HepG2 (cell line): Measurements from ENCODE around the gene HNRNPF. TPM values are rescaled to one million over a fixed set of nuclear protein-coding genes. Genes with fewer than 3 reads are reported as not detected.

ENCODE experiments used
- ARNT2 ChIP-seq: sonication (generic); formaldehyde crosslinking; IDR thresholded peaks from 2 replicates; pipeline ENCODE4 v1.8.0; 2022; ENCODE audit warnings: mild to moderate bottlenecking, low read depth, missing genetic modification reagents, moderate library complexity
- BRD4 ChIP-seq: sonication (generic); formaldehyde crosslinking; IDR thresholded peaks from 2 replicates; pipeline ENCODE4 v1.4.0; 2020; ENCODE audit warnings: missing genetic modification reagents
- DMAP1 ChIP-seq: IDR thresholded peaks from 2 replicates; pipeline ENCODE4 v1.6.1; 2016
- FUBP1 ChIP-seq: sonication (generic); formaldehyde crosslinking; IDR thresholded peaks from 2 replicates; pipeline ENCODE4 v1.5.1; 2020; ENCODE audit warnings: missing genetic modification reagents, mild to moderate bottlenecking, borderline replicate concordance
- GTF3A ChIP-seq: sonication (generic); formaldehyde crosslinking; conservative IDR thresholded peaks from 2 replicates; pipeline ENCODE4 v1.4.0; 2020; ENCODE audit warnings: mild to moderate bottlenecking, missing genetic modification reagents
- HOXA3 ChIP-seq: sonication (generic); formaldehyde crosslinking; IDR thresholded peaks from 2 replicates; pipeline ENCODE4 v1.5.0; 2020; ENCODE audit warnings: missing genetic modification reagents
- KMT2B ChIP-seq: IDR thresholded peaks from 2 replicates; pipeline ENCODE4 v1.6.1; 2016; ENCODE audit warnings: missing genetic modification reagents, missing compliant biosample characterization
- MED1 ChIP-seq: sonication (generic); formaldehyde crosslinking; IDR thresholded peaks from 2 replicates; pipeline ENCODE4 v1.4.0; 2020; ENCODE audit warnings: missing genetic modification reagents
- MXI1 ChIP-seq: IDR thresholded peaks from 3 replicates; pipeline ENCODE4 v1.6.1; 2012; ENCODE audit warnings: low read depth, low read length, inconsistent platforms, borderline replicate concordance
- NR2C2 ChIP-seq: sonication (generic); formaldehyde crosslinking; IDR thresholded peaks from 2 replicates; pipeline ENCODE4 v1.4.0; 2020; ENCODE audit warnings: missing genetic modification reagents, mild to moderate bottlenecking, moderate library complexity, borderline replicate concordance
- NR2F1 ChIP-seq, 2 experiments: fragments of 450-650 bp in 1 of 2; formaldehyde crosslinking in 1 of 2; IDR thresholded peaks; 2 replicates each; pipeline versions ENCODE4 v1.5.0 to v1.6.1; 2016 to 2020; ENCODE audit warnings: mild to moderate bottlenecking in 1 of 2, missing compliant biosample characterization in 1 of 2, missing genetic modification reagents in 1 of 2, moderate library complexity in 1 of 2
- NR2F6 ChIP-seq, 2 experiments: IDR thresholded peaks; 2 replicates each; pipeline ENCODE4 v1.6.1; 2016; ENCODE audit warnings: antibody characterized with exemption in 1 of 2, mild to moderate bottlenecking in 1 of 2
- PHF20 ChIP-seq: sonication (generic); formaldehyde crosslinking; IDR thresholded peaks from 2 replicates; pipeline ENCODE4 v1.5.0; 2020; ENCODE audit warnings: mild to moderate bottlenecking, missing genetic modification reagents
- REXO4 ChIP-seq: sonication (generic); formaldehyde crosslinking; IDR thresholded peaks from 2 replicates; pipeline ENCODE4 v1.8.0; 2022; ENCODE audit warnings: missing genetic modification reagents, mild to moderate bottlenecking, borderline replicate concordance
- SP4 ChIP-seq: sonication (generic); formaldehyde crosslinking; IDR thresholded peaks from 2 replicates; pipeline ENCODE4 v1.8.1; 2023; ENCODE audit warnings: mild to moderate bottlenecking, missing genetic modification reagents
- SP5 ChIP-seq: IDR thresholded peaks from 2 replicates; pipeline ENCODE4 v1.6.1; 2016; ENCODE audit warnings: low read depth, borderline replicate concordance
- TGIF2 ChIP-seq: IDR thresholded peaks from 2 replicates; pipeline ENCODE4 v1.6.1; 2016; ENCODE audit warnings: control low read depth, missing compliant biosample characterization
- ZBTB2 ChIP-seq: sonication (generic); formaldehyde crosslinking; IDR thresholded peaks from 2 replicates; pipeline ENCODE4 v1.8.0; 2022; ENCODE audit warnings: low read depth, missing genetic modification reagents
- ZNF20 ChIP-seq: sonication (generic); formaldehyde crosslinking; IDR thresholded peaks from 2 replicates; pipeline ENCODE4 v1.4.0; 2020; ENCODE audit warnings: mild to moderate bottlenecking, moderate library complexity, missing genetic modification reagents
- ZNF598 ChIP-seq: sonication (generic); formaldehyde crosslinking; IDR thresholded peaks from 2 replicates; pipeline ENCODE4 v1.5.1; 2020; ENCODE audit warnings: mild to moderate bottlenecking, missing genetic modification reagents, borderline replicate concordance
- ZNF709 ChIP-seq: sonication (generic); formaldehyde crosslinking; IDR thresholded peaks from 2 replicates; pipeline ENCODE4 v1.5.0; 2020; ENCODE audit warnings: mild to moderate bottlenecking, missing genetic modification reagents
- ZNF773 ChIP-seq: sonication (generic); formaldehyde crosslinking; IDR thresholded peaks from 2 replicates; pipeline ENCODE4 v1.4.0; 2020; ENCODE audit warnings: missing genetic modification reagents, borderline replicate concordance
- polyA plus RNA-seq, 8 experiments: library from polyadenylated mRNA; depleted of rRNA in 3 of 8; stranded (reverse) in 7 of 8; unstranded in 1 of 8; fragments of >200 nt; fragmentation: Illumina TruSeq in 4 of 8; extraction: Trizol in 4 of 8; gene quantifications; 2 replicates each; pipeline versions ENCODE4 v1.2.1 to v1.2.3, GENCODE V29; 2011 to 2016; ENCODE audit warnings: low read depth in 4 of 8, missing spikeins in 1 of 8, mixed read lengths in 1 of 8; ENCODE audit not compliant: insufficient read depth in 1 of 8
- total RNA-seq, 5 experiments: library from RNA; depleted of rRNA; stranded (reverse); fragments of >200 nt; fragmentation: Illumina TruSeq; extraction: Trizol; gene quantifications; 2 replicates each; pipeline ENCODE4 v1.2.3, GENCODE V29; 2016; ENCODE audit warnings: low read depth in 1 of 5
- TF ChIP-seq, protein P1 (sequence below): sonication (generic); formaldehyde crosslinking; conservative IDR thresholded peaks from 2 replicates; pipeline ENCODE4 v1.4.0; 2020; ENCODE audit warnings: mild to moderate bottlenecking, missing genetic modification reagents, moderate library complexity

HNRNPF gene
- total and polyA plus RNA-seq, 2 of the 13 experiments (the other 11 are each of a cell fraction or from before 2014, with no cell fraction given), result 166 to 308 TPM

DNA sequence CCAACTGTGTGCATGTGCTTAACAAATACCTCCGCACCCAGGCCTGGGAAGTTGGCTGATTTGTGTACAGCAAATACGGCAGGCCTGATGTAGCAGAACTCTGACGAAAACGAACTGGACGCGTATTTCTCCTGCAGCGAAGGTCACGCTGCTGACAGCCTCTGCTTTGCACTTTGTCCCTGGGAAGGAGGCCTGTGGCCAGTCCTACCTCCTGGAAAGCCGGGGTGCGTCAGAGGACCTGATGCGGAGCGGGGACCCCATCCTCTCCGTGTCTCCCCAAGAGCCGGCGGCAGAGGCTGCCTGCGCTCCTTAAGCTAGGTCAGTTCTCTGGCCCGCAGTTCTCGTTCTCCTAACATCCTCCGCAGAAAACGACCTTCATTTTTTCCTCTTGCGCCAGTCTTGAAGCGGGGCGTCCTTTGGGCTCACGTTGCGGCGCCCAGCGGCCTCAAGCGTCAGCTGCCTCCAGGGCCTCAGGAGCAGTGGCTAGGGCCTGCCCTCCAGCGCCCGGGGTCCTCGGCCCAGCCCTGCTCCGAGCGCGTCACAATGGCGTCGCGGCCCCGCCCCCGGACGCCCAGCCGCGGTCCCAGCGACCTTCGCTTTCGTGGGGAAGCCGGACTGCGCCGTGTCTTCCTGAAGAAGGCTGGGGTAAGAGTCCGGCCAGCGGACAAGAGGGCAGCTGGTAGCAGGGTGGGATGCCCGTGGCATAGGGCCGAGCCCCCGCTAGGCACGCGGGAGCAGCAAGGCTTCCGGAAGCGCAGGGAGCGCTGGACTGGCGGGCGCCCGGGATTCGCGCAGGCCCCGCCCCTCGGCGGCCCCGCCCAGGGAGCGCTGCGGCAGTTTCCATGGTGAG, 27.5 kb upstream of the HNRNPF start, which contains the start of gene ZNF487 (continued):
- no peak; the same call in 1 of the 2 replicates for TF ChIP-seq ZBTB2 (CRISPR knock-in tag)
- TF ChIP-seq BRD4 (CRISPR knock-in tag), result peak; percentile 59
- peak; percentile 93 for TF ChIP-seq HOXA3 (CRISPR knock-in tag)
- peak; percentile 54; the same call in 1 of the 3 replicates for TF ChIP-seq MXI1
- TF ChIP-seq PHF20 (CRISPR knock-in tag), result peak; percentile 63
- TF ChIP-seq, protein P1, sequence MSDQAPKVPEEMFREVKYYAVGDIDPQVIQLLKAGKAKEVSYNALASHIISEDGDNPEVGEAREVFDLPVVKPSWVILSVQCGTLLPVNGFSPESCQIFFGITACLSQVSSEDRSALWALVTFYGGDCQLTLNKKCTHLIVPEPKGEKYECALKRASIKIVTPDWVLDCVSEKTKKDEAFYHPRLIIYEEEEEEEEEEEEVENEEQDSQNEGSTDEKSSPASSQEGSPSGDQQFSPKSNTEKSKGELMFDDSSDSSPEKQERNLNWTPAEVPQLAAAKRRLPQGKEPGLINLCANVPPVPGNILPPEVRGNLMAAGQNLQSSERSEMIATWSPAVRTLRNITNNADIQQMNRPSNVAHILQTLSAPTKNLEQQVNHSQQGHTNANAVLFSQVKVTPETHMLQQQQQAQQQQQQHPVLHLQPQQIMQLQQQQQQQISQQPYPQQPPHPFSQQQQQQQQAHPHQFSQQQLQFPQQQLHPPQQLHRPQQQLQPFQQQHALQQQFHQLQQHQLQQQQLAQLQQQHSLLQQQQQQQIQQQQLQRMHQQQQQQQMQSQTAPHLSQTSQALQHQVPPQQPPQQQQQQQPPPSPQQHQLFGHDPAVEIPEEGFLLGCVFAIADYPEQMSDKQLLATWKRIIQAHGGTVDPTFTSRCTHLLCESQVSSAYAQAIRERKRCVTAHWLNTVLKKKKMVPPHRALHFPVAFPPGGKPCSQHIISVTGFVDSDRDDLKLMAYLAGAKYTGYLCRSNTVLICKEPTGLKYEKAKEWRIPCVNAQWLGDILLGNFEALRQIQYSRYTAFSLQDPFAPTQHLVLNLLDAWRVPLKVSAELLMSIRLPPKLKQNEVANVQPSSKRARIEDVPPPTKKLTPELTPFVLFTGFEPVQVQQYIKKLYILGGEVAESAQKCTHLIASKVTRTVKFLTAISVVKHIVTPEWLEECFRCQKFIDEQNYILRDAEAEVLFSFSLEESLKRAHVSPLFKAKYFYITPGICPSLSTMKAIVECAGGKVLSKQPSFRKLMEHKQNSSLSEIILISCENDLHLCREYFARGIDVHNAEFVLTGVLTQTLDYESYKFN (CRISPR knock-in tag), result peak; percentile 58; the same call in 1 of the 2 replicates
- TF ChIP-seq ARNT2 (CRISPR knock-in tag), result no peak; the same call in 1 of the 2 replicates
- no peak for TF ChIP-seq FUBP1 (CRISPR knock-in tag)
- TF ChIP-seq DMAP1, result peak; percentile 88
- TF ChIP-seq ZNF773 (CRISPR knock-in tag), result peak; percentile 65; the same call in 1 of the 2 replicates
- TF ChIP-seq NR2C2 (CRISPR knock-in tag), result peak; percentile 81; the same call in 1 of the 2 replicates
- TF ChIP-seq GTF3A (CRISPR knock-in tag), result 0 out of 2 replicates have a peak, but pooled peaks have one; percentile 40
- peak; percentile 70; the same call in 1 of the 2 replicates for TF ChIP-seq ZNF709
- peak; percentile 63; the same call in 1 of the 2 replicates for TF ChIP-seq ZNF20 (CRISPR knock-in tag)
- peak; percentile 78; the same call in 1 of the 2 replicates for TF ChIP-seq ZNF598
- TF ChIP-seq REXO4, result no peak
- peak; percentile 76 for TF ChIP-seq SP5 (CRISPR knock-in tag)
- TF ChIP-seq NR2F1 (CRISPR knock-in tag; IDR thresholded peaks at IDR 0.05), result 0 out of 4 replicates have a peak, but pooled peaks of 1 of the 2 experiments have one; percentile 3
- peak; percentile 97 for TF ChIP-seq SP4 (CRISPR knock-in tag)
- TF ChIP-seq MED1 (CRISPR knock-in tag), result peak; percentile 77
- peak; percentile 70; the same call in 1 of the 2 replicates for TF ChIP-seq KMT2B
- TF ChIP-seq TGIF2 (CRISPR knock-in tag), result peak; percentile 47; the same call in 1 of the 2 replicates
- TF ChIP-seq NR2F6 (IDR thresholded peaks at IDR 0.05), result no peak
- 0 out of 2 replicates have a peak, but pooled peaks have one; percentile 51 for TF ChIP-seq NR2F6 (CRISPR knock-in tag; IDR thresholded peaks at IDR 0.05)
